Urinary bladder (tissue), 4 donors: ENCODE measurements around the gene CEP85. TPM values are rescaled to one million over a fixed set of nuclear protein-coding genes. Genes with fewer than 3 reads are reported as not detected.

Experiments
- DNase-seq: peaks from one replicate; pipeline ENCODE4 v3.0.0-alpha.2; 2015; ENCODE audit errors: extremely low spot score
- H3K27ac ChIP-seq: one replicate; pipeline ENCODE4 v1.5.1; 2013; ENCODE audit warnings: low read depth, mild to moderate bottlenecking, moderate library complexity
- H3K36me3 ChIP-seq: one replicate; pipeline ENCODE4 v1.6.1; 2013; ENCODE audit warnings: mild to moderate bottlenecking, moderate library complexity; ENCODE audit not compliant: insufficient read depth
- H3K4me1 ChIP-seq: one replicate; pipeline ENCODE4 v1.6.1; 2013; ENCODE audit warnings: mild to moderate bottlenecking, moderate library complexity; ENCODE audit not compliant: insufficient read depth
- H3K4me3 ChIP-seq: one replicate; pipeline ENCODE4 v1.5.1; 2013; ENCODE audit warnings: low read depth, low read length
- WGBS: extraction: QIAGEN DNeasy Blood & Tissue Kit; methylation state at CpG from one replicate; pipeline ENCODE4 v1.1.7; 2013; 5-methylcytosine and 5-hydroxymethylcytosine counted together
- polyA plus RNA-seq: library from polyadenylated mRNA; stranded (reverse); fragments of 200-250 nt; gene quantifications from one replicate; pipeline ENCODE4 v1.2.3, GENCODE V29; 2013
- total RNA-seq: library from RNA; depleted of rRNA; stranded (reverse); fragments of >200 nt; gene quantifications from one replicate; pipeline ENCODE4 v1.2.3, GENCODE V29; 2014
- donor health status: healthy with polysubstance abuse.
- donor health status: healthy.

CEP85 gene
- total and polyA plus RNA-seq, 2 donors: 4.3 to 13.5 TPM

DNA sequence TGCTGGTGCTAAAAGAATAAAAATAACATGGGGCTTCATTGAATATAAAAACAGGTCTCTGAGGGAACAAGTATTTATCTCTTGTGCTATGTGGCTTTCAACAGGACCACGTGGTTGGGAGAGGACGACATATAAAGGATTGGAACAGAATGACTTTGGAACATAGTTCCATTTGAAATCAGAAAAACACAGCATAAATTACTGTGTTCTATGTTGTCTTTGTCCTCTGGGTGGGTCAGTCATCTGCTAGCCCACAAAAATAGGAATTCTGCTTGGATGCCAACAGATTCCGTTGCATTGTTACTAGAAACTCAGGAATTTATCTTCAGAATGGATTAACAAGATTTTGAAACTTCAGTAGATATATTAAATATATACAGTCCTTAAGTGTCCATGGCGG, 5.9 kb downstream of the CEP85 start:
- Histone ChIP-seq H3K27ac (no peak overlapping the region), H3K36me3 (no peaks in the 10 kb centered on the region), H3K4me3 (no peak overlapping the region), H3K4me1 (no peaks in the 10 kb centered on the region)
- no peak for DNase-seq
- 68% methylated on average over 4 of the region's 4 CpGs for WGBS

DNA sequence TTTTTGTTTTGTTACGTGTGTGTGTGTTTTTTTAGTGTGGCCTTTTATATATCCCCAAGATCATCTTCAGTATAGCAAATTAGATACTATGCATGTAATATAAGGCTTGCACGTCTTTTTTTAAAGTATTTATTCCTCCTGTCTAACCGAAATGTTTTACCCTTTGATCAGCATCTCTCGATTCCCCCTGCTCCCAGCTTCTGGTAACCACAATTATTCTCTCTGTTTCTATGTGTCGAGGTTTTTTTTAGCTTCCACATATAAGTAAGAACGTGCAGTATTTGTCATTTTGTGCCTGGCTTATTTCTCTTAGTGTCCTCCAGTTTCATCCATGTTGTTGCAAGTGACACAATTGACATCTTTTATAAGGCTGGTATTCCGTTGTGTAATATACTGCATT, 18.7 kb downstream of the CEP85 start:
- Histone ChIP-seq H3K36me3 (no peaks in the 10 kb centered on the region), H3K4me3 (no peak overlapping the region), H3K27ac (no peak overlapping the region), H3K4me1 (no peaks in the 10 kb centered on the region)
- 77% methylated on average over 7 of the region's 7 CpGs for WGBS
- no peak for DNase-seq

DNA sequence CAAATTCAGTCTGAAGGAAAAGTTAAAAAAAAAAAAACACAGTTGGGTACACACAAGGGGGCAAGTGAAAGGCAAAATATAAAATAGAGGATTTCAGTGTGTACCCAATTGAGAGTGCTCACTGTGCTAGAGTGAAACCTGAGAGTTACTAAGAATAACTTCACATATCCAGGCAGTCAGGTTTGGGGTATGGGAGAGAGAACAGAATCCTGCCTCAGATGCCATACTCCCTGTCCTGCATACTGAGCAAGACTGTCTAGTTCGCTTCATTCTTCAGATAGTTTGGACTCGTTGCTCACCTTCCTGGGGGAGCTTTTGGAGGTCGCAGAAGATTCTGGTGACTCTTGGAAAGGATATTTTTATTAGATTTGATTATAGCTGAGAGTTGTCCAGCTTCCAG, 20.4 kb downstream of the CEP85 start:
- H3K4me3 ChIP-seq: no peak overlapping the region
- DNase-seq: no peak
- WGBS: 90% methylated on average over 3 of the region's 3 CpGs
- no peak overlapping the region for H3K27ac ChIP-seq
- peaks cover 3% of the 10 kb centered on the region for H3K36me3 ChIP-seq
- no peaks in the 10 kb centered on the region for H3K4me1 ChIP-seq

DNA sequence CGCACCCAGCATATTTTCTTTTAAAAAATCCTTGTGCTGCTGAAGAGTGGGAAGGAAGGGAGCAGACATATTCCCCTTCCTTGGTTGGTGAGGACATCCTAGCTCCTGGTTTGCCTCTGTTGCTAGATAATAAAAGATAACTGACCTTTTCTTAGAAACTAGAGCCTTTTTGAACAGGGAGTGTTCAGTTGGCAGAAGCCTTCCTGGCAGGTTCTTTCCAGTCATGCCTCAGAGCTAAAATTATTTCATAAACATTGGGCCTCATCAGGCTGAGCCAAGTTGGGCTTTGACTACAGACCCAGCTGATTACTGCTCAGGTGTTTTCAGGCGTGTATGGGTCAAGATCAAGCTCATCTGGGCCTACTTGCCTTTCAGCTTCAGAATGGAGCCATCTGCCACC, 23.2 kb downstream of the CEP85 start:
- H3K36me3 ChIP-seq: peaks cover 3% of the 10 kb centered on the region
- H3K4me1 ChIP-seq: no peaks in the 10 kb centered on the region
- H3K27ac ChIP-seq: no peak overlapping the region
- WGBS: 95% methylated on average over 2 of the region's 2 CpGs
- no peak overlapping the region for H3K4me3 ChIP-seq
- no peak for DNase-seq

DNA sequence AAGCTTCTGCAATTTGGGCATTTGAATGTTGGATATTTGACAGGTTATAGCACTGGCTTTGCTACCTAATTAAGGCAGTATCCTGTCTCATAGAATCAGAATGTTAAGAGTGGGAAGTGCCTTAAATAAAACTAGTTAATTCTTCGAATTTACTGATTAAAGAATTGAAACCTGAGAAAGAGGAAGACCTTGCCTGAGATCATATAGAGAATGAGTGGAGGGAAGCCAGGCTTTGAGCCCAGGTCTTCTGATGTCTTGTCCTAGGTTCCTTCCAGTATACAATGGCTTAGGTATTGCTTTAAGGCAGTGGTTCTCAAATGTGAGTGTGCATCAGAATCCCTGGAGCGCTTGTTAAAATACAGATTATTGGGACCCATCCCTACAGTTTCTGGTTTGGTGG, 25.0 kb downstream of the CEP85 start:
- WGBS: 92% methylated on average over 2 of the region's 2 CpGs
- H3K4me3 ChIP-seq: no peak overlapping the region
- H3K27ac ChIP-seq: no peak overlapping the region
- no peaks in the 10 kb centered on the region for H3K4me1 ChIP-seq
- H3K36me3 ChIP-seq: peaks cover 3% of the 10 kb centered on the region
- no peak for DNase-seq

DNA sequence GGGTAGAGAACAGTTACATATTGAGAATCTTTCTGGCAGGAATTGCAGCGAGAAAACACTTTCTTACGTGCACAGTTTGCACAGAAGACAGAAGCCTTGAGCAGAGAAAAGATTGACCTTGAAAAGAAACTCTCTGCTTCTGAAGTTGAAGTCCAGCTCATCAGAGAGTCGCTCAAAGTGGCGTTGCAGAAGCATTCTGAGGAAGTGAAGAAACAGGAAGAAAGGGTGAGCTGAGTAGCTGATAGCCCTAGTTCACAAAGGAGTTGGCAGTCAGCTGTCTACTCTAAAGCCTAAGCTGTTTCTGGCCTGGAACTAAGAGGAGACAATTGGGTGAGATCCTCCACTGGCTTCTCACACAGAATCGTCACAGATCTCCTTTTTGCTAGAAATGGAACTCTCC, 25.6 kb downstream of the CEP85 start:
- 93% methylated on average over 5 of the region's 5 CpGs for WGBS
- Histone ChIP-seq H3K4me1 (no peaks in the 10 kb centered on the region), H3K36me3 (peaks cover 3% of the 10 kb centered on the region), H3K4me3 (no peak overlapping the region), H3K27ac (no peak overlapping the region)
- no peak for DNase-seq

DNA sequence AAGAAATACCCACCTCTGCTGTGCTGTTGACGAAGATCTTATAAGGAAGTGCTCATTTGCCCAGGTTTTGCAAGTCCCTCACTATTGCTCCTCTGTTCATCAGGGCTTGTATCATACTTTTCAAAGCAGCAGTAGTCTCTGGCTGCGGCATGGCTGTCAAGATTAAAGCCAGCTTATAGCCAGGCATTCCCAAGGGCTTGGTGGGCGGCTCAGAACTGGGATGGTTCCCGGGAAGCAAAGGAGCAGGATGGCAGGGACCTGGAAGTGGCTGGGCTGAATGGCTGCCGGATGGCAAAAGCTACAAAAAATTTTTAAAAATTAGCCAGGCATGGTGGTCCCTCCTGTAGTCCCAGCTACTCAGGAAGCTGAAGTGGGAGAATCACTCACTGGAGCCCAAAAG, 29.2 kb downstream of the CEP85 start:
- DNase-seq: no peak
- WGBS: 94% methylated on average over 5 of the region's 5 CpGs
- Histone ChIP-seq H3K36me3 (peaks cover 3% of the 10 kb centered on the region), H3K4me1 (no peaks in the 10 kb centered on the region), H3K27ac (no peak overlapping the region), H3K4me3 (no peak overlapping the region)

DNA sequence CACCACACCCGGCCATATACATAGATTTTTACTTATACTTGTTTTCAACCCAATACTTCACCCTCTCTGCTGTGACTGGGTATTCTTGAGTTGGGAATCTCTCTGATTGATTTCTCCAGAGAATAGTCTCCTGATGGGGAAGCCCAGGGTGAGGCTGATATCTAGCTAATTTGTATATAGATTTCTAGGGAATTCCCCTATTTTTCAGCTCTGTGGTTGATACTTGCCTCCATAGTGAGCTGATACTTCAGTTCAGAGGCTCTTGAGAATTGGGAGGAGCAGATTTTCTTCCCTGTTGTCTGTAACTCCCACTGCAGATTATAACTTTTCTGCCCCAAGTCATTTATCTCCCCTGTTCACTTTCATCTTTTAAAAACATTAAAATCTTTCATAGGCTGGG, 31.4 kb downstream of the CEP85 start:
- H3K4me1 ChIP-seq: no peaks in the 10 kb centered on the region
- peaks cover 4% of the 10 kb centered on the region for H3K36me3 ChIP-seq
- no peak for DNase-seq
- no peak overlapping the region for H3K27ac ChIP-seq
- 100% methylated on average over 1 of the region's 1 CpG for WGBS
- no peak overlapping the region for H3K4me3 ChIP-seq

DNA sequence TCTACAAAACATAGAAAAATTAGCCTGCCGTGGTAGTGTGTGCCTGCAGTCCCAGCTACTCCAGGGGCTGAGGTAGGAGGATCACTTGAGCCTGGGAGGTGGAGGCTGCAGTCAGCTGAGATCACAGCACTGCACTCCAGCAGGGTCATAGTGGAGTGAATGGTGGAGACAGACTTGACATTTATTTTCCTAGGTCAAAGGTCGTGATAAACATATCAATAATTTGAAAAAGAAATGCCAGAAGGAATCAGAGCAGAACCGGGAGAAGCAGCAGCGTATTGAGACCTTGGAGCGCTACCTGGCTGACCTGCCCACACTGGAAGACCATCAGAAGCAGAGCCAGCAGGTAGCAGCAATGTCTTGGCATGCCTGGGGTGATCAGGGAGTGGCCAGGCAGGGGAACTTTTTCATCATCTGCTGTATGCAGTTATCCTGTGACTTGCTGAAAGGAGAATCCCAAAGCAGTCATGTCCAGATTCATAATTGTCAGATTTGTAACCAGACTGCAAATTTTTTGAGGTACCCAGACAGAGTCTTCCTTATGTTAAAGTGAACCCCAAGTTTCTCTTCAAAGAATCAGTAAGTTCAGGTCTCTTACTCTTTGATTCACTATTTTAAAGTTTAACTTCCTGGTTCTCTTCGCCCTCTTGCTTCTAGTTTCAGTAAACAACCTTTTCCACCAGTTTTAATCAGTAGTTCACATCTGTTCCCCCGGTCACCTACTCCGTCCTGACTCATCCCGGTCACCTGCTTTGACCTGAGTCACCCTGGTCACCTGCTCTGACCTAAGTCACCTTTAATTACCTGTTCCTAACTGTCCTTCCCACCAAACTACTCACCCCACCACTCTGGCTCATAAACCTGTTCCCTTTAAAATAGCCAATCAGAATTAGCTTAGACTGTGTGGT, 34.5 kb downstream of the CEP85 start:
- 95% methylated on average over 9 of the region's 9 CpGs for WGBS
- no peak overlapping the region for H3K4me3 ChIP-seq
- peaks cover 4% of the 10 kb centered on the region for H3K36me3 ChIP-seq
- H3K27ac ChIP-seq: no peak overlapping the region
- no peak for DNase-seq
- no peaks in the 10 kb centered on the region for H3K4me1 ChIP-seq

DNA sequence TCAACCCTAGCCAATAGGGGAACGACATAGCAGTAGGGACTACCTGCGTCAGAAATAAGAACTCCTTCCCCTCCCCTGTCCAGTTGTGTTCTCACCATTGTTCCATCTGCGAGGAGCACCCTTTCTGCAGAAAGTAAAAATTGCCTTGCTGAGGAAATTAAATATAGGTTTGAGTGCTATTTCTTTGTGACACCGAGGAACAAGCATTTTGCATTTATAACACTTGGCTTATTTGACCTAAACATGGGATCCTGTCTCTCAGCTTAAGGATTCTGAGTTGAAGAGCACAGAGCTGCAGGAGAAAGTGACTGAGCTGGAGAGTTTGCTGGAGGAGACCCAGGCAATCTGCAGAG, 35.2 kb downstream of the CEP85 start:
- H3K36me3 ChIP-seq: peaks cover 4% of the 10 kb centered on the region
- WGBS: 98% methylated on average over 4 of the region's 4 CpGs
- no peak for DNase-seq

DNA sequence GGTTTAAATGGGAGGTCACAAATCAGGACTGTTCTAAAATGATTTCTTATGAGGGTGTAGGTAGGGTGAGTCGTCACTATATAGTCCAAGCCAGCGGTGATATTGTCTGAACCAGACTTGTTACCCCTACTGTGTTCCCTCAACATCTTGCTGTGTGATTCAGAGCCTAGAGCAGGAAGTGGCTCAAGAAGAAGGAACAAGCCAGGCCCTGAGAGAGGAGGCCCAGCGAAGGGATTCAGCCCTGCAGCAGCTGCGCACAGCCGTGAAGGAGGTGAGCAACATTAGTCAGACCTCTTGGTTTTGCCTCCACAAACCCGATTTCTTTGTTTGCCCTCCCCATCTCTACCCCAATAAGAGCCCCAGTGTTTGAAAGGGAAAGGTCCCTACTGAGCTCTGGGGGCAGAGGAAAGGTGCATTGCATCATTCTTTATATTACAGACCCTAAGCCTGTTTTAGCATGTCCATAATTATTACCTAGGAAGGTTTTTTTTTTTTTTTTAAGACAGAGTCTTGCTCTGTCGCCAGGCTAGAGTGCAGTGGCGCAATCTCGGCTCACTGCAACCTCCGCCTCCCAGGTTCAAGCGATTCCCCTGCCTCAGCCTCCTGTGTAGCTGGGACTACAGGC, 40.9 kb downstream of the CEP85 start:
- Histone ChIP-seq H3K36me3 (no peaks in the 10 kb centered on the region), H3K27ac (peak overlapping the region; percentile 6)
- WGBS: 80% methylated on average over 11 of the region's 11 CpGs

More for the DNA sequence above, 35.2 kb downstream of the CEP85 start:
- Histone ChIP-seq H3K4me3 (no peak overlapping the region), H3K4me1 (no peaks in the 10 kb centered on the region), H3K27ac (no peak overlapping the region)

DNA sequence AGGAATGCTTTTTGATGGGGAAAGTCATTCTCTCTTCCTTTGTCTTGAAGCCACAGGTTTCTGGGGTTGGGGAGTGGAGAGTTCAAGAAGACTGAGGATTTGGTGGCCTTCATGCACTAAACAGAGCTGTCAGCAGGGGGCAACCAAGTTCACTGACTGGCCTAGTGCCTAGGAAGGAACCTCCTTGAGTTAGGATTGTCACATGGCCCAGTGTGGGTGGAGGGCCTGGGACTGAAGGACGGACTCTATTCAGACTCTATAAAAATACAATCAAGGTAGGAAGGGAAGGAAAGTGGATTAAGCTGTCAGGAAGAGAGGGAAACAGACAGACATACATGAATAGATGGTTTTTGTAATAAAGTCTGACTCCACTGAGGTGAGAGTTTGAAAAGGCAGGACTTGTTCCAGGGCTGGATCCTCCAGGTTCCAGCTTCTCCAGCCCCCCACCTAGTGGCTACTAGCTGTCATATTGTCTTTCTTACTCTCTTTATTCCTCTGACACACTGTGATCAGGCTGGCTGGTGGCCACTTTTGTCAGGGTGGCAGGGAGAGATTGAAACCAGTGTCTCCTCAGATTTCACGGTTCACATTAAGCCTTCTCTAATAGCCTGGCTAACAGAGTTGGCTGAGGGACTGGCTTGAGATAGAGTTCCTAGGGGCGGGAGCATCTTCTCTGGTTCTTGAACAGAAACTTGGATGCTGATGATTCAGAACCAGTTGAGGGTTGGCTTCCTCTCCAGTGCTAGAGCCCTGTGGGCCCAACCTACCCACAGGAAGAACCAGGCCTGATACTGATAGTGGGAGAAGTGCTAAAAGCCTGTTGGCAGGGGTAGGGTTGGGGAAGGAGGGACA, 41.8 kb downstream of the CEP85 start:
- no peaks in the 10 kb centered on the region for H3K4me1 ChIP-seq
- H3K36me3 ChIP-seq: no peaks in the 10 kb centered on the region
- WGBS: 8% methylated on average over 3 of the region's 3 CpGs
- peak overlapping the region; percentile 25 for H3K27ac ChIP-seq
- DNase-seq: peak; percentile 35
- H3K4me3 ChIP-seq: no peak overlapping the region

More for the DNA sequence above, 40.9 kb downstream of the CEP85 start:
- H3K4me1 ChIP-seq: no peaks in the 10 kb centered on the region
- H3K4me3 ChIP-seq: no peak overlapping the region
- no peak for DNase-seq

DNA sequence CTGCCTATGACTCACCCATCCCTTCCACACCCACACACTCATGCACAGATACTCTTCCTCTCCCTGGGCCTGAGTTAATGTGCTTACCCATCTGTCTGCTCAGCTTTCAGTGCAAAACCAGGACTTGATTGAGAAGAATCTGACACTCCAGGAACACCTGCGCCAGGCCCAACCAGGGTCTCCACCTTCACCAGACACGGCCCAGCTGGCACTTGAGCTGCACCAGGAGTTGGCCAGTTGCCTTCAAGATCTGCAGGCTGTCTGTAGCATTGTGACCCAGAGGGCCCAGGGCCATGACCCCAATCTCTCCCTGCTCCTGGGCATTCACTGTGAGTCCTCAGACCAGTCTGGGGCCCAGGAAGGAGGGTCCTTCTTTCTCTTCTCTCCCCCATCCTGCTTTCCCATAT, 42.4 kb downstream of the CEP85 start:
- 71% methylated on average over 2 of the region's 2 CpGs for WGBS
- H3K36me3 ChIP-seq: no peaks in the 10 kb centered on the region

More for the DNA sequence above, 42.4 kb downstream of the CEP85 start:
- H3K4me3 ChIP-seq: no peak overlapping the region
- no peak overlapping the region for H3K27ac ChIP-seq
- DNase-seq: no peak
- H3K4me1 ChIP-seq: no peaks in the 10 kb centered on the region
